ENCODE results near the gene PLPP3.

Gene PLPP3

GRCh38 chr1:56531624-56532349 is 47.6 kb downstream of the PLPP3 start:
- no peak for DNase-seq (ENCODE audit: extremely low spot score)
- CTCF ChIA-PET, result interaction anchor here (0.5 to 1.1 kb wide), 2 partner anchors 48 to 300 kb away, joined by 3 to 4 read pairs; no protein-coding TSS in a partner anchor
- POLR2A ChIA-PET, result interaction anchor here (0.9 to 1.2 kb wide), 2 partner anchors 42 to 48 kb away, joined by 3 read pairs; partner anchors contain the start of gene PLPP3

GRCh38 chr1:56529801-56530200 is 49.6 kb downstream of the PLPP3 start:
- POLR2A ChIA-PET, result no interaction called here
- no peak for TF ChIP-seq FOXA1 (IDR thresholded peaks at IDR 0.05)

More at GRCh38 chr1:56531624-56532349, 47.6 kb downstream of the PLPP3 start:
- TF ChIP-seq PKNOX1 (IDR thresholded peaks at IDR 0.05) (0 out of 2 replicates have a peak, but pooled peaks have one; percentile 1), CTBP1 (IDR thresholded peaks at IDR 0.05; ENCODE audit: borderline replicate concordance) (no peak; the same call in 1 of the 2 replicates)

GRCh38 chr1:56527548-56528302 is 51.6 kb downstream of the PLPP3 start:
- CTCF ChIA-PET, result no interaction called here
- TF ChIP-seq LEF1 (IDR thresholded peaks at IDR 0.05; ENCODE audit: borderline replicate concordance) (no peak), L3MBTL2 (conservative IDR thresholded peaks at IDR 0.05) (0 out of 2 replicates have a peak, but pooled peaks have one; percentile 45), CTBP1 (IDR thresholded peaks at IDR 0.05; ENCODE audit: borderline replicate concordance) (peak; percentile 44; the same call in 1 of the 2 replicates), PKNOX1 (IDR thresholded peaks at IDR 0.05) (peak; percentile 93)
- DNase-seq (ENCODE audit: extremely low spot score), result peak; percentile 56
- POLR2A ChIA-PET, result no interaction called here

More at GRCh38 chr1:56529801-56530200, 49.6 kb downstream of the PLPP3 start:
- no peak for DNase-seq (ENCODE audit: extremely low spot score)
- CTCF ChIA-PET, result no interaction called here

- ChIA-PET CTCF (no interaction called here), POLR2A (no interaction called here)
- no peak for DNase-seq (ENCODE audit: extremely low spot score)
- TF ChIP-seq PKNOX1 (IDR thresholded peaks at IDR 0.05), result peak; percentile 54
- no peak for TF ChIP-seq SP1 (IDR thresholded peaks at IDR 0.05)
- no peak for TF ChIP-seq ELF4 (IDR thresholded peaks at IDR 0.05)
- no peak for TF ChIP-seq FOXM1 (IDR thresholded peaks at IDR 0.05; ENCODE audit: borderline replicate concordance)
- TF ChIP-seq ARNT (IDR thresholded peaks at IDR 0.05), result no peak
- no peak for TF ChIP-seq CTBP1 (IDR thresholded peaks at IDR 0.05; ENCODE audit: borderline replicate concordance)
Measured at GRCh38 chr1:56526571-56527174, 52.7 kb downstream of the PLPP3 start.

- ChIA-PET POLR2A (no interaction called here), CTCF (no interaction called here)
- TF ChIP-seq PKNOX1 (IDR thresholded peaks at IDR 0.05) (no peak), LEF1 (IDR thresholded peaks at IDR 0.05; ENCODE audit: borderline replicate concordance) (no peak), BHLHE40 (IDR thresholded peaks at IDR 0.05; ENCODE audit: borderline replicate concordance) (no peak), TARDBP (IDR thresholded peaks at IDR 0.05) (no peak), CTBP1 (IDR thresholded peaks at IDR 0.05; ENCODE audit: borderline replicate concordance) (no peak), SP1 (IDR thresholded peaks at IDR 0.05) (no peak), NFRKB (IDR thresholded peaks at IDR 0.05) (no peak), FOXK2 (IDR thresholded peaks at IDR 0.05) (no peak), FOXA1 (IDR thresholded peaks at IDR 0.05) (no peak), ELF4 (IDR thresholded peaks at IDR 0.05) (no peak), FOXM1 (IDR thresholded peaks at IDR 0.05; ENCODE audit: borderline replicate concordance) (no peak), L3MBTL2 (conservative IDR thresholded peaks at IDR 0.05) (no peak)
- DNase-seq (ENCODE audit: extremely low spot score), result no peak
Measured at GRCh38 chr1:56525489-56526041, 53.8 kb downstream of the PLPP3 start.

GRCh38 chr1:56524263-56524662 is 55.1 kb downstream of the PLPP3 start:
- no peak for DNase-seq (ENCODE audit: extremely low spot score)
- no peak for TF ChIP-seq SP1 (IDR thresholded peaks at IDR 0.05)
- TF ChIP-seq TARDBP (IDR thresholded peaks at IDR 0.05), result no peak
- TF ChIP-seq LEF1 (IDR thresholded peaks at IDR 0.05; ENCODE audit: borderline replicate concordance), result no peak
- no peak for TF ChIP-seq CTBP1 (IDR thresholded peaks at IDR 0.05; ENCODE audit: borderline replicate concordance)
- TF ChIP-seq FOXA1 (IDR thresholded peaks at IDR 0.05), result no peak
- no peak for TF ChIP-seq FOXM1 (IDR thresholded peaks at IDR 0.05; ENCODE audit: borderline replicate concordance)
- TF ChIP-seq ZNF384 (IDR thresholded peaks at IDR 0.05), result no peak
- TF ChIP-seq FOXK2 (IDR thresholded peaks at IDR 0.05), result no peak
- no peak for TF ChIP-seq ARNT (IDR thresholded peaks at IDR 0.05)
- no peak for TF ChIP-seq NFRKB (IDR thresholded peaks at IDR 0.05)
- no peak for TF ChIP-seq ELF4 (IDR thresholded peaks at IDR 0.05)
- TF ChIP-seq PKNOX1 (IDR thresholded peaks at IDR 0.05), result no peak
- TF ChIP-seq L3MBTL2 (conservative IDR thresholded peaks at IDR 0.05), result no peak
- TF ChIP-seq SUZ12 (IDR thresholded peaks at IDR 0.05), result no peak
- TF ChIP-seq HDGF (IDR thresholded peaks at IDR 0.05; ENCODE audit: borderline replicate concordance), result no peak
- no peak for TF ChIP-seq BHLHE40 (IDR thresholded peaks at IDR 0.05; ENCODE audit: borderline replicate concordance)
- CTCF ChIA-PET, result interaction anchor here (0.6 kb wide), 1 partner anchor 746 kb away, joined by 6 read pairs; no protein-coding TSS in a partner anchor
- POLR2A ChIA-PET, result no interaction called here

All from HEK293T (cell line).